ENCODE results near the gene MAP3K20. TPM values are rescaled to one million over a fixed set of nuclear protein-coding genes. Genes with fewer than 3 reads are reported as not detected.

Gene MAP3K20
- total and polyA plus RNA-seq, 2 experiments from 2014 or later: 7.6 to 9.6 TPM

- H3K36me3 ChIP-seq (ENCODE audit: insufficient read depth): no peaks in the 10 kb centered on the region
- H4K20me1 ChIP-seq (replicated peaks; ENCODE audit: insufficient read depth): no peaks in the 10 kb centered on the region
- Mint-ChIP-seq H3K9me3 (no peaks in the 10 kb centered on the region), H3K27ac (peak overlapping the region; percentile 34), H3K4me1 (peaks cover 38% of the 10 kb centered on the region), H3K27me3 (ENCODE audit: insufficient read depth, low read depth, poor library complexity) (no peaks in the 10 kb centered on the region), H3K36me3 (ENCODE audit: low read depth) (no peaks in the 10 kb centered on the region; the same call in 2 of the 3 replicates), H3K4me3 (no peak overlapping the region)
- 0 out of 2 replicates have a peak overlapping the region, but pooled peaks have one; percentile 3 for H3K4me3 ChIP-seq
- ATAC-seq: peak; percentile 85
- no peaks in the 10 kb centered on the region for H3K27me3 ChIP-seq (ENCODE audit: insufficient read depth)
- no peak overlapping the region for H2AFZ ChIP-seq
- peaks cover 36% of the 10 kb centered on the region for H3K4me1 ChIP-seq (ENCODE audit: insufficient read depth)
- H3K79me2 ChIP-seq (replicated peaks; ENCODE audit: insufficient read depth): no peaks in the 10 kb centered on the region
- DNase-seq (ENCODE audit: low spot score): peak; percentile 42
- TF ChIP-seq EZH2phosphoT487 (IDR thresholded peaks at IDR 0.05; ENCODE audit: unreplicated experiment): no peak
- no peak for TF ChIP-seq CREB1 (CRISPR knock-in tag; IDR thresholded peaks at IDR 0.05; ENCODE audit: low read depth)
- TF ChIP-seq ZNF331 (CRISPR knock-in tag; IDR thresholded peaks at IDR 0.05; ENCODE audit: low read depth): no peak
- no peak for TF ChIP-seq STAT1 (IDR thresholded peaks at IDR 0.05; ENCODE audit: unreplicated experiment)
- TF ChIP-seq, protein P1, sequence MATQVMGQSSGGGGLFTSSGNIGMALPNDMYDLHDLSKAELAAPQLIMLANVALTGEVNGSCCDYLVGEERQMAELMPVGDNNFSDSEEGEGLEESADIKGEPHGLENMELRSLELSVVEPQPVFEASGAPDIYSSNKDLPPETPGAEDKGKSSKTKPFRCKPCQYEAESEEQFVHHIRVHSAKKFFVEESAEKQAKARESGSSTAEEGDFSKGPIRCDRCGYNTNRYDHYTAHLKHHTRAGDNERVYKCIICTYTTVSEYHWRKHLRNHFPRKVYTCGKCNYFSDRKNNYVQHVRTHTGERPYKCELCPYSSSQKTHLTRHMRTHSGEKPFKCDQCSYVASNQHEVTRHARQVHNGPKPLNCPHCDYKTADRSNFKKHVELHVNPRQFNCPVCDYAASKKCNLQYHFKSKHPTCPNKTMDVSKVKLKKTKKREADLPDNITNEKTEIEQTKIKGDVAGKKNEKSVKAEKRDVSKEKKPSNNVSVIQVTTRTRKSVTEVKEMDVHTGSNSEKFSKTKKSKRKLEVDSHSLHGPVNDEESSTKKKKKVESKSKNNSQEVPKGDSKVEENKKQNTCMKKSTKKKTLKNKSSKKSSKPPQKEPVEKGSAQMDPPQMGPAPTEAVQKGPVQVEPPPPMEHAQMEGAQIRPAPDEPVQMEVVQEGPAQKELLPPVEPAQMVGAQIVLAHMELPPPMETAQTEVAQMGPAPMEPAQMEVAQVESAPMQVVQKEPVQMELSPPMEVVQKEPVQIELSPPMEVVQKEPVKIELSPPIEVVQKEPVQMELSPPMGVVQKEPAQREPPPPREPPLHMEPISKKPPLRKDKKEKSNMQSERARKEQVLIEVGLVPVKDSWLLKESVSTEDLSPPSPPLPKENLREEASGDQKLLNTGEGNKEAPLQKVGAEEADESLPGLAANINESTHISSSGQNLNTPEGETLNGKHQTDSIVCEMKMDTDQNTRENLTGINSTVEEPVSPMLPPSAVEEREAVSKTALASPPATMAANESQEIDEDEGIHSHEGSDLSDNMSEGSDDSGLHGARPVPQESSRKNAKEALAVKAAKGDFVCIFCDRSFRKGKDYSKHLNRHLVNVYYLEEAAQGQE (IDR thresholded peaks at IDR 0.05; ENCODE audit: unreplicated experiment): no peak
- no peak for TF ChIP-seq JUNB (IDR thresholded peaks at IDR 0.05; ENCODE audit: unreplicated experiment)
- TF ChIP-seq NANOG (IDR thresholded peaks at IDR 0.05; ENCODE audit: borderline replicate concordance): no peak
- TF ChIP-seq, protein P2, sequence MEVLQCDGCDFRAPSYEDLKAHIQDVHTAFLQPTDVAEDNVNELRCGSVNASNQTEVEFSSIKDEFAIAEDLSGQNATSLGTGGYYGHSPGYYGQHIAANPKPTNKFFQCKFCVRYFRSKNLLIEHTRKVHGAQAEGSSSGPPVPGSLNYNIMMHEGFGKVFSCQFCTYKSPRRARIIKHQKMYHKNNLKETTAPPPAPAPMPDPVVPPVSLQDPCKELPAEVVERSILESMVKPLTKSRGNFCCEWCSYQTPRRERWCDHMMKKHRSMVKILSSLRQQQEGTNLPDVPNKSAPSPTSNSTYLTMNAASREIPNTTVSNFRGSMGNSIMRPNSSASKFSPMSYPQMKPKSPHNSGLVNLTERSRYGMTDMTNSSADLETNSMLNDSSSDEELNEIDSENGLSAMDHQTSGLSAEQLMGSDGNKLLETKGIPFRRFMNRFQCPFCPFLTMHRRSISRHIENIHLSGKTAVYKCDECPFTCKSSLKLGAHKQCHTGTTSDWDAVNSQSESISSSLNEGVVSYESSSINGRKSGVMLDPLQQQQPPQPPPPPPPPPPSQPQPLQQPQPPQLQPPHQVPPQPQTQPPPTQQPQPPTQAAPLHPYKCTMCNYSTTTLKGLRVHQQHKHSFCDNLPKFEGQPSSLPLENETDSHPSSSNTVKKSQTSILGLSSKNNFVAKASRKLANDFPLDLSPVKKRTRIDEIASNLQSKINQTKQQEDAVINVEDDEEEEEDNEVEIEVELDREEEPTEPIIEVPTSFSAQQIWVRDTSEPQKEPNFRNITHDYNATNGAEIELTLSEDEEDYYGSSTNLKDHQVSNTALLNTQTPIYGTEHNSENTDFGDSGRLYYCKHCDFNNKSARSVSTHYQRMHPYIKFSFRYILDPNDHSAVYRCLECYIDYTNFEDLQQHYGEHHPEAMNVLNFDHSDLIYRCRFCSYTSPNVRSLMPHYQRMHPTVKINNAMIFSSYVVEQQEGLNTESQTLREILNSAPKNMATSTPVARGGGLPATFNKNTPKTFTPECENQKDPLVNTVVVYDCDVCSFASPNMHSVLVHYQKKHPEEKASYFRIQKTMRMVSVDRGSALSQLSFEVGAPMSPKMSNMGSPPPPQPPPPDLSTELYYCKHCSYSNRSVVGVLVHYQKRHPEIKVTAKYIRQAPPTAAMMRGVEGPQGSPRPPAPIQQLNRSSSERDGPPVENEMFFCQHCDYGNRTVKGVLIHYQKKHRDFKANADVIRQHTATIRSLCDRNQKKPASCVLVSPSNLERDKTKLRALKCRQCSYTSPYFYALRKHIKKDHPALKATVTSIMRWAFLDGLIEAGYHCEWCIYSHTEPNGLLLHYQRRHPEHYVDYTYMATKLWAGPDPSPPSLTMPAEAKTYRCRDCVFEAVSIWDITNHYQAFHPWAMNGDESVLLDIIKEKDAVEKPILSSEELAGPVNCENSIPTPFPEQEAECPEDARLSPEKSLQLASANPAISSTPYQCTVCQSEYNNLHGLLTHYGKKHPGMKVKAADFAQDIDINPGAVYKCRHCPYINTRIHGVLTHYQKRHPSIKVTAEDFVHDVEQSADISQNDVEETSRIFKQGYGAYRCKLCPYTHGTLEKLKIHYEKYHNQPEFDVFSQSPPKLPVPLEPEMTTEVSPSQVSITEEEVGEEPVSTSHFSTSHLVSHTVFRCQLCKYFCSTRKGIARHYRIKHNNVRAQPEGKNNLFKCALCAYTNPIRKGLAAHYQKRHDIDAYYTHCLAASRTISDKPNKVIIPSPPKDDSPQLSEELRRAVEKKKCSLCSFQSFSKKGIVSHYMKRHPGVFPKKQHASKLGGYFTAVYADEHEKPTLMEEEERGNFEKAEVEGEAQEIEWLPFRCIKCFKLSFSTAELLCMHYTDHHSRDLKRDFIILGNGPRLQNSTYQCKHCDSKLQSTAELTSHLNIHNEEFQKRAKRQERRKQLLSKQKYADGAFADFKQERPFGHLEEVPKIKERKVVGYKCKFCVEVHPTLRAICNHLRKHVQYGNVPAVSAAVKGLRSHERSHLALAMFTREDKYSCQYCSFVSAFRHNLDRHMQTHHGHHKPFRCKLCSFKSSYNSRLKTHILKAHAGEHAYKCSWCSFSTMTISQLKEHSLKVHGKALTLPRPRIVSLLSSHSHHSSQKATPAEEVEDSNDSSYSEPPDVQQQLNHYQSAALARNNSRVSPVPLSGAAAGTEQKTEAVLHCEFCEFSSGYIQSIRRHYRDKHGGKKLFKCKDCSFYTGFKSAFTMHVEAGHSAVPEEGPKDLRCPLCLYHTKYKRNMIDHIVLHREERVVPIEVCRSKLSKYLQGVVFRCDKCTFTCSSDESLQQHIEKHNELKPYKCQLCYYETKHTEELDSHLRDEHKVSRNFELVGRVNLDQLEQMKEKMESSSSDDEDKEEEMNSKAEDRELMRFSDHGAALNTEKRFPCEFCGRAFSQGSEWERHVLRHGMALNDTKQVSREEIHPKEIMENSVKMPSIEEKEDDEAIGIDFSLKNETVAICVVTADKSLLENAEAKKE (CRISPR knock-in tag; IDR thresholded peaks at IDR 0.05): peak; percentile 20; the same call in 1 of the 2 replicates
- TF ChIP-seq EZH2 (IDR thresholded peaks at IDR 0.05; ENCODE audit: low read depth, unreplicated experiment): no peak
- H3K4me2 ChIP-seq: peak overlapping the region; percentile 56; the same call in 1 of the 2 replicates
- H3K9me2 ChIP-seq (ENCODE audit: insufficient read depth): no peaks in the 10 kb centered on the region
- H3K27ac ChIP-seq (ENCODE audit: low read depth): no peak overlapping the region; the same call in 1 of the 2 replicates
- H3F3A ChIP-seq (replicated peaks; ENCODE audit: low read depth): no peaks in the 10 kb centered on the region
Observed at GRCh38 chr2:173241643-173242042, 166.0 kb downstream of the MAP3K20 start.
